T-helper 17 cell (primary cell): ENCODE results near the gene PTGER2. TPM values are rescaled to one million over a fixed set of nuclear protein-coding genes. Genes with fewer than 3 reads are reported as not detected.

Source experiments
- ATAC-seq: fragments of 150-1000 bp; cut with Tn5 transposase; 2 replicates; pipeline ENCODE4 v1.10.0; 2021; ENCODE audit warnings: mild to moderate bottlenecking, moderate library complexity
- DNase-seq, 3 donors: peaks; one replicate each; pipeline versions ENCODE4 v3.0.0 to v3.0.0-alpha.2; 2020 to 2021
- H3K9me3 ChIP-seq: one replicate; pipeline ENCODE4 v1.7.0; 2013; ENCODE audit warnings: low read length, mild to moderate bottlenecking; ENCODE audit not compliant: control insufficient read depth, poor library complexity, severe bottlenecking
- H3K27ac Mint-ChIP-seq: one replicate; pipeline ENCODE4 v1.8.0; 2022; ENCODE audit warnings: mild to moderate bottlenecking, moderate library complexity, mixed read lengths
- H3K27me3 Mint-ChIP-seq: one replicate; pipeline ENCODE4 v1.8.0; 2022; ENCODE audit warnings: mixed read lengths
- H3K36me3 Mint-ChIP-seq: one replicate; pipeline ENCODE4 v1.8.0; 2022; ENCODE audit warnings: low read depth, mixed read lengths
- H3K4me1 Mint-ChIP-seq: one replicate; pipeline ENCODE4 v1.8.0; 2022; ENCODE audit warnings: mild to moderate bottlenecking, mixed read lengths
- H3K4me3 Mint-ChIP-seq: one replicate; pipeline ENCODE4 v1.8.0; 2022; ENCODE audit warnings: mild to moderate bottlenecking, moderate library complexity, mixed read lengths
- total RNA-seq, 4 donors: library from RNA in 2 of 4; stranded (reverse) in 2 of 4; gene quantifications; one replicate each; pipeline ENCODE4 v1.2.3 and lab custom pipeline; 2022 to 2026

The PTGER2 gene
- total RNA-seq, 2 donors from 2014 or later = 40.5 to 52.1 TPM

- peaks cover 2% of the 10 kb centered on the region for H3K36me3 Mint-ChIP-seq
- DNase-seq = no peak
- H3K4me3 Mint-ChIP-seq = no peak overlapping the region
- no peaks in the 10 kb centered on the region for H3K9me3 ChIP-seq
- H3K27me3 Mint-ChIP-seq = no peaks in the 10 kb centered on the region
- peaks cover 41% of the 10 kb centered on the region for H3K4me1 Mint-ChIP-seq
- no peak overlapping the region for H3K27ac Mint-ChIP-seq
- ATAC-seq = no peak
Observed at GRCh38 chr14:52283099-52283498, 31.0 kb upstream of the PTGER2 start.

- DNase-seq (no peak), ATAC-seq (peak; percentile 75)
- peaks cover 29% of the 10 kb centered on the region for H3K4me1 Mint-ChIP-seq
- no peaks in the 10 kb centered on the region for H3K9me3 ChIP-seq
- H3K27ac Mint-ChIP-seq = peak overlapping the region; percentile 85
- H3K4me3 Mint-ChIP-seq = peak overlapping the region; percentile 76
- H3K36me3 Mint-ChIP-seq = peaks cover 4% of the 10 kb centered on the region
- H3K27me3 Mint-ChIP-seq = no peaks in the 10 kb centered on the region
Observed at GRCh38 chr14:52286661-52287649, 27.2 kb upstream of the PTGER2 start.

DNA sequence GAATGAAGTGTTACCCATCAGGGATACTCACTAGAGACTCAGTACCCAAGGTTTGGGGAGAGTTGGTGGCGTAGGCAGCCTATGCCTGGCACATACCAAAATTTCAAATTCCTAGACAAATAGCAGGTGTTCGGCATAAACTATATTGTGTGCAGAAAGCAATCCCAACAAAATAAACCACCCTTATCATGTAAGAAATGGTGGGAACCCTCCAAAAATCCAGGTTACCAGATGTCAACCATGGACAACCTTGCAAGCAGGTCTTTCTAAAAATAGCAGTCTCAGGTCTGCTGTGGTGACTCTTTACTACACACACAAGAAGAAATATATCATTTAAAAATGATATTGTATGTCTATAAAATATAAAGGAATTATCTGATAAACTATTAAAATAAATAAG is 17.7 kb upstream of the PTGER2 start:
- ATAC-seq (no peak), DNase-seq (no peak)
- H3K36me3 Mint-ChIP-seq = peaks cover 2% of the 10 kb centered on the region
- H3K27me3 Mint-ChIP-seq = no peaks in the 10 kb centered on the region
- no peaks in the 10 kb centered on the region for H3K9me3 ChIP-seq
- no peak overlapping the region for H3K4me3 Mint-ChIP-seq
- no peak overlapping the region for H3K27ac Mint-ChIP-seq
- peaks cover 20% of the 10 kb centered on the region for H3K4me1 Mint-ChIP-seq

DNA sequence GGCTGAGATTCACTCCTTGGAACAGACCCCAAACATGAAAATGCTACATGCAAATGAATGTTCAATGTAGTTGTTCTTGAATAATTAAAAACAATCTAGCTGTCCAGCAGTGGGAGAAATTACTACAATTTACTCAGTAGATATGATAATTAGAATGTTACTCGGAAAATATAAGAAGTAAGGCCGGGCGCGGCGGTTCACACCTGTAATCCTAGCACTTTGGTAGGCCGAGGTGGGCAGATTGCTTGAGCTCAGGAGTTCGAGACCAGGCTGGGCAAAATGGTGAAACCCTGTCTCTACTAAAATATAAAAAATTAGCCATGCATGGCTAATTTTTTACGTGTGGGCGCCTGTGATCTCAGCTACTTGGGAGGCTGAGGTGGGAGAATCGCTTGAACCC is 15.3 kb upstream of the PTGER2 start:
- DNase-seq (no peak), ATAC-seq (no peak)
- Mint-ChIP-seq H3K36me3 (peaks cover 2% of the 10 kb centered on the region), H3K27ac (no peak overlapping the region), H3K4me3 (no peak overlapping the region), H3K4me1 (peaks cover 33% of the 10 kb centered on the region), H3K27me3 (no peaks in the 10 kb centered on the region)
- H3K9me3 ChIP-seq = no peaks in the 10 kb centered on the region

DNA sequence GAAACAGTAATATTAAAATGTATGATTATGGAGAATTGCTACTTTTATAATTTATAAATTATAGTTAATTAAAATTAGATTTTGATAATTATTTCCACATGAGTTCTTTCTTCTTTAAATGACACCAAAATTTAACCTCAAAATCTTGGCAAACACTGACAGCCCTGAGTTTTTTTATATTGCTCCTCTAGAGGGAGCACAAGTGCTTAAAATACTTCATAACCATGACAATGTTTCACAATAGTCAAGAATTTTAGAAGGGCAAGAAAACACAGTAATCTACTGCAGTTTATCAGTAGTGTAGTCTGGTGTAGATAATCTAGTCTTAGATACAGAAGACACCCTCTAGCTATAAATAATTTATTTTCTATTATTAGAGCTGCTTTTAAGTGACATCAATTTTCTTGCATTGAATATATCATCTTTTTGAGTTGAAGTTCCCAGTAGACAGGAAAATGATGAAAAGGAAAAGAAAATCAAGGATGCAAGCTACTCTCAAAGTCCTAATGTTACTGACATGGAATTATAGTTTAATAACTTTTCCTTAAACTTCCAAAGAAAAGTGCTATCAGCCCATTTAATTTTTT is 14.3 kb upstream of the PTGER2 start:
- no peak for DNase-seq
- no peak overlapping the region for H3K27ac Mint-ChIP-seq
- peaks cover 40% of the 10 kb centered on the region for H3K4me1 Mint-ChIP-seq
- peak; percentile 80 for ATAC-seq
- no peaks in the 10 kb centered on the region for H3K9me3 ChIP-seq
- no peaks in the 10 kb centered on the region for H3K27me3 Mint-ChIP-seq
- H3K4me3 Mint-ChIP-seq = no peak overlapping the region
- H3K36me3 Mint-ChIP-seq = peaks cover 2% of the 10 kb centered on the region

DNA sequence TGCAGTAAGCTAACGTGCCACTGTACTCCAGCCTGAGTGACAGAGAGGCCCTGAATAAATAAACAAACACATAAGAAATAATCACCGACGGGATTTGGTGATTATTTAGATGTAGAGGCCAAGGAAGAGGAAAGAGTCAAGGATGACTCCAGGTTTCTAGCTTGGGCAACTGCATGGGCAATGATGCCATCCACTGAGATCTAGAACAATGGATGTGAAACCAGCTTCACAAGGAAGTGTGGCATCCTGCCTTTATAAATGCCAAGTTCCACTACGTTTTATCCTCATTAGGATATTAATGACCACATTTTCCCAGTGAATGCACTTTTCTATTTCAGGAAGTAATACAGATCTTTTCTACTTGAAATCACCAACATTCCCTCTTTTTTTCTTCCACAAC is 10.9 kb upstream of the PTGER2 start:
- Mint-ChIP-seq H3K4me3 (no peak overlapping the region), H3K36me3 (peaks cover 2% of the 10 kb centered on the region), H3K27ac (no peak overlapping the region), H3K27me3 (no peaks in the 10 kb centered on the region), H3K4me1 (peaks cover 48% of the 10 kb centered on the region)
- H3K9me3 ChIP-seq = no peaks in the 10 kb centered on the region
- DNase-seq (no peak), ATAC-seq (no peak)

DNA sequence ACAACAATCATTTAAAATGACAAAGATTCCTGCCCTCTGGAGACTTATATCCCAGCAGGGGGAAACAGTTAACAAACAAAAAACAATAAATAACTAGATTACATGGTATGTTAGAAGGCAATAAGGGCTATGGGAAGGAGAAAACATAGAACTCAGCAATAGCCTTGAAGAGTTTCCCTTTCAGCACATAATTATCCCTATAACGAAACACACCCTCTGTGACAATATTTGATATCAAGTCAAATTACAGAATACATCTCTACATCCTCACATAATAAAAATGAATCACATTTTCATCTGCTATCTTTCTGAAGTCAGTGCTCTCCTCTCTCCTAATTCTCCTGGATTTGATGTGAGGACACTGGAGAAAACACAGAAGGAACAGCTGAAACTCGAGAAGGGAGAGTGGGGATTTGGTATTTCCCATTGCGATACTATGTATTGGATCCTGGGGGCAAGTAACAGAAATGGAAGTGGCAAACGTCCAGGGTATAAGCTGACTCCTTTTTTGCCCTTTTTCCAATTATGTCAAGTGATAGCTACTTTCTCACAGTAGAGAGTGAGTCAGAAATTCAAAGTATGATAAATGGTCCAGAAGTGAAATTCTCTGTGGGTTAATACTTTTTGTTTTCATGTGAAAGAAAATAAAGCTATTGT is 9.7 kb upstream of the PTGER2 start:
- H3K4me1 Mint-ChIP-seq = peaks cover 57% of the 10 kb centered on the region
- H3K27ac Mint-ChIP-seq = no peak overlapping the region

GRCh38 chr14:52305014-52305413 is 9.1 kb upstream of the PTGER2 start:
- no peak for DNase-seq
- H3K4me3 Mint-ChIP-seq = no peak overlapping the region
- peaks cover 59% of the 10 kb centered on the region for H3K4me1 Mint-ChIP-seq
- no peaks in the 10 kb centered on the region for H3K9me3 ChIP-seq
- no peak overlapping the region for H3K27ac Mint-ChIP-seq
- peaks cover 2% of the 10 kb centered on the region for H3K36me3 Mint-ChIP-seq
- no peak for ATAC-seq
- no peaks in the 10 kb centered on the region for H3K27me3 Mint-ChIP-seq

More for the DNA sequence above, 9.7 kb upstream of the PTGER2 start:
- Mint-ChIP-seq H3K36me3 (peaks cover 2% of the 10 kb centered on the region), H3K27me3 (no peaks in the 10 kb centered on the region), H3K4me3 (peak overlapping the region; percentile 12)
- DNase-seq = no peak
- ATAC-seq = no peak
- no peaks in the 10 kb centered on the region for H3K9me3 ChIP-seq

DNA sequence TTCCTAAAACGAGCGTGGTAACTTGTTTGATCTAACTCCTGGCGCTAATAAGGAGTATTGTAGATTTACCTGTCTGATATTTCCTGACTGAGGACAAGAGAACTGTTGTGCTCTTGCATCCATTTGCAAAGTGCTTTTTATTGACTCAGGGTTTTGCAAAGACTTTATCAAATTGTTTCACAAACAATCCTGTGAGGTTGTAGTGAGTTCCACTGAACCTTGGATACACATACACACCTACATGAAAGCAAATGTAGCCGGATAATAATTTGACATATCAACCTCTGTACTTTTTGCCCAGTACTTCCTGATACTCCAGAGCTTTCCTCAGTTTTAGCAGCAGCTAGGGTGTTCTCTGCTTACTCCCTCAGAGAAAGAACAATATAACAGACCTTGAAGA is 6.7 kb upstream of the PTGER2 start:
- Mint-ChIP-seq H3K4me3 (no peak overlapping the region), H3K36me3 (peaks cover 7% of the 10 kb centered on the region), H3K27ac (peak overlapping the region; percentile 83), H3K4me1 (peaks cover 59% of the 10 kb centered on the region), H3K27me3 (no peaks in the 10 kb centered on the region)
- DNase-seq (no peak), ATAC-seq (no peak)
- no peaks in the 10 kb centered on the region for H3K9me3 ChIP-seq

DNA sequence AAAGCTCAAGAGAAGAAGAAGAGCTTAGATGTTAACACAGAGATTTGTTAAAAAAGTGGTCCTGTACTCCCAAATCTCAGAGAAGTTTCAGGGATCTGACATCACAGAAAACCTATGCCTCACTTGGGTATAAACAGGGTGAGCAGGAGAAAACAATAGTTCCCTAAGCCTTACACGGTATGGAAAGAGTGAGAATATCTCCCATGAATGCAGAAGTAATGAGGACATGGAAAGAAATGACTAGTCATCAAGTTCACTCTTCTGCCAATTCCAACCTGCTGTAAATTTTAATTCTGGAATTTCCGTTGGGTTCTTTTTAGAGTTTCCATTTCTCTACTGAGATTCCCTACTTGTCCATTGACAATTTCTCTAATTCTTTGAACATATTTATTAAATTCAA is 6.2 kb upstream of the PTGER2 start:
- ATAC-seq (no peak), DNase-seq (no peak)
- H3K4me3 Mint-ChIP-seq = no peak overlapping the region
- peak overlapping the region; percentile 83 for H3K27ac Mint-ChIP-seq
- peaks cover 61% of the 10 kb centered on the region for H3K4me1 Mint-ChIP-seq
- H3K27me3 Mint-ChIP-seq = no peaks in the 10 kb centered on the region
- peaks cover 7% of the 10 kb centered on the region for H3K36me3 Mint-ChIP-seq
- no peaks in the 10 kb centered on the region for H3K9me3 ChIP-seq

GRCh38 chr14:52310541-52310940 is 3.6 kb upstream of the PTGER2 start:
- peaks cover 61% of the 10 kb centered on the region for H3K4me1 Mint-ChIP-seq
- peak overlapping the region; percentile 100 for H3K4me3 Mint-ChIP-seq
- peaks cover 25% of the 10 kb centered on the region for H3K36me3 Mint-ChIP-seq
- H3K27ac Mint-ChIP-seq = peak overlapping the region; percentile 99
- H3K27me3 Mint-ChIP-seq = peaks cover 7% of the 10 kb centered on the region
- no peaks in the 10 kb centered on the region for H3K9me3 ChIP-seq
- ATAC-seq (no peak), DNase-seq (no peak)

DNA sequence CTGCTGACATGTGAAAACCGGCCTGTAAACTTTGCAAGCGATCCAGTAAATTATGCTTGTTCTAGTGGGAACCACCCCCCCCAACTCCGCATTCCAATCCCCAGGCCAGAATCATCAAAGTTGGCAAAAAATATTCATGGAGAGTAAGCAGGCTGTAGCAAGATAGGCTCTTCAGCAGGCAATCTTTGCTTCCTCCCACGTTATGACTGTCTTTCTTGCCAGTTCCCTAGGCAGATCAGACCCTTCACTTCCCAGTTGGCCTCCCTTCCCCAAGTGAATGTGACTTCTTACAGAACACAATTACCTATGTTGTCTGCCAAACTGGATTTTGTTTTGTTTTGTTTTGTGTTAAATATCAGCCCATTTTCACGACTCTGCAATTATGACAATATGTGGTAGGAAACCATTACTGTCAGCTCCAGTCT is 1.2 kb upstream of the PTGER2 start:
- no peaks in the 10 kb centered on the region for H3K9me3 ChIP-seq
- Mint-ChIP-seq H3K4me3 (peak overlapping the region; percentile 100), H3K27ac (peak overlapping the region; percentile 99), H3K36me3 (peaks cover 27% of the 10 kb centered on the region), H3K27me3 (peaks cover 7% of the 10 kb centered on the region), H3K4me1 (peaks cover 68% of the 10 kb centered on the region)
- DNase-seq (no peak), ATAC-seq (no peak)

GRCh38 chr14:52313462-52313861 is 650 bp upstream of the PTGER2 start:
- no peaks in the 10 kb centered on the region for H3K9me3 ChIP-seq
- Mint-ChIP-seq H3K27ac (peak overlapping the region; percentile 99), H3K4me1 (peaks cover 67% of the 10 kb centered on the region), H3K27me3 (peaks cover 7% of the 10 kb centered on the region), H3K36me3 (peaks cover 27% of the 10 kb centered on the region), H3K4me3 (peak overlapping the region; percentile 100)
- no peak for DNase-seq
- no peak for ATAC-seq
